Ishikawa (cell line): Measurements from ENCODE around the gene PRPF40A.

Experiments used
- CEBPB ChIP-seq: IDR thresholded peaks from 2 replicates; pipeline ENCODE4 v1.6.1; 2012
- CREB1 ChIP-seq: IDR thresholded peaks from 2 replicates; pipeline ENCODE4 v1.6.1; 2012; ENCODE audit warnings: low read depth
- EGR1 ChIP-seq: IDR thresholded peaks from 2 replicates; pipeline ENCODE4 v1.6.1; 2012
- NFIC ChIP-seq: IDR thresholded peaks from 2 replicates; pipeline ENCODE4 v1.6.1; 2012
- RAD21 ChIP-seq: IDR thresholded peaks from 2 replicates; pipeline ENCODE4 v1.6.1; 2012; ENCODE audit warnings: low read depth
- REST ChIP-seq: IDR thresholded peaks from 2 replicates; pipeline ENCODE4 v1.6.1; 2012; ENCODE audit warnings: low read depth, mild to moderate bottlenecking
- TAF1 ChIP-seq: IDR thresholded peaks from 2 replicates; pipeline ENCODE4 v1.6.1; 2012; ENCODE audit warnings: low read depth, mild to moderate bottlenecking
- TCF12 ChIP-seq: IDR thresholded peaks from 2 replicates; pipeline ENCODE4 v1.6.1; 2012; ENCODE audit warnings: low read depth
- USF1 ChIP-seq: IDR thresholded peaks from 2 replicates; pipeline ENCODE4 v1.6.1; 2012
- YY1 ChIP-seq: IDR thresholded peaks from 2 replicates; pipeline ENCODE4 v1.6.1; 2012; ENCODE audit warnings: low read depth
- TF ChIP-seq, protein P1 (sequence below): IDR thresholded peaks from 2 replicates; pipeline ENCODE4 v1.6.1; 2012

PRPF40A gene

GRCh38 chr2:152602750-152603149 lies 114.5 kb downstream of the PRPF40A start:
- TF ChIP-seq REST = no peak
- TF ChIP-seq, protein P1, sequence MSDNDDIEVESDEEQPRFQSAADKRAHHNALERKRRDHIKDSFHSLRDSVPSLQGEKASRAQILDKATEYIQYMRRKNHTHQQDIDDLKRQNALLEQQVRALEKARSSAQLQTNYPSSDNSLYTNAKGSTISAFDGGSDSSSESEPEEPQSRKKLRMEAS = no peak
- no peak for TF ChIP-seq TCF12
- TF ChIP-seq USF1 = no peak
- no peak for TF ChIP-seq EGR1
- no peak for TF ChIP-seq RAD21
- TF ChIP-seq NFIC = no peak
- TF ChIP-seq TAF1 = no peak
- TF ChIP-seq CREB1 = no peak
- TF ChIP-seq CEBPB = no peak
- no peak for TF ChIP-seq YY1
